ENCODE data around the gene KCTD16. TPM values are rescaled to one million over a fixed set of nuclear protein-coding genes. Genes with fewer than 3 reads are reported as not detected.

The KCTD16 gene
- under 1 TPM in 3 of 6 experiments, not detected in 3; under 0.01 to 0.02 (median 0.02) TPM for total RNA-seq
- long read RNA-seq = 0 reads

DNA sequence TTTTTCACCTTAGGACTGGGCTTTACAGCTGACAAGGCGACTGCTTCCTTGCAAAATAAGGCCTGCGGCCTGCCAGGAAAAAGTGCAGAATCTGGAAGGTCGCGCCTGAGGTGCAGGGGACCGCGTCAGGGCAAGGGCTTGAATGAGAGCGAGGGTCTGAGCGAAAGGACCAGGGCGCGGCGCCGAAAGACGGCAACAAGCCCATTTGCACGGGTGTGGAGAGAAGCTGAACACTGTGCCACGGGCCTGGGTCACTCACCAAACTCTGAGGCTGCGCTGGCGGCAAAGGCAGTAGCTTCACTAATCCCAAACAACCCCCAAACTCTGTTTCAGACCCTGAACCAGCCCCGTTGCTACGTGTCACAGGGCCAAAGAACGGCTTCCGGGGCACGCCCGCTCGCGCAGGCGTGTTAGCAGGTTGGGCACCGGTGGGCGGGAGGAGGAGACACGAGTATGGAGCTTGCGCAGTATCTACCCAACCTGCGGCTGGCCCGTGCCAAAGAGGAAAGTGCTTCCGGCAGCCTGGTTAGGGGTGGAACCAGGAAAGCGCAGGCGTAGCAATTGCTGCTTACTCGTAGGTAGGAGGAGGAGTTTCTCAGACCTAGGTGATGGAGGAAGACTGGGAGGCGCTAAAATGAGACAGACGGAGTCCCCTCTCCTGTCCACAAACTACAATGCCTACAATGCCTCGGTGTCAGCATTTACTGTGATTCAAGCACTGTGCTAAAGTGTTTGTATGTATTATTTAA is at the start of gene KCTD16, which contains the start of gene YIPF5:
Gene KCTD16 (plus strand): TSS at position 598 of the 749 bp plus-strand sequence.
Gene YIPF5 (minus strand): TSS at position 384 of the 749 bp plus-strand sequence. CDS start 704 bp downstream, outside the sequence.
- DNase-seq (peak; percentile 96 to 98 (median 97)), ATAC-seq (peak; percentile 99 to 100 (median 100))
- peak within 1 kb of the TSS; percentile 50 to 88 (median 83) for H3K4me3 ChIP-seq
- intact Hi-C loops (cut with DNase I) = no loop called here
- TF ChIP-seq POLR2A (IDR thresholded peaks at IDR 0.05) (peak; percentile 59), CTCF (IDR thresholded peaks at IDR 0.05) (no peak)
- peaks cover 0 to 13% (median 5%) of the 10 kb centered on the region in 4 donors for H3K4me1 ChIP-seq
- peaks cover 0 to 7% (median under 1%) of the 10 kb centered on the region in 4 donors for H3K36me3 ChIP-seq
- WGBS (ENCODE audit: insufficient coverage, low coverage, low lambda C conversion rate, missing lambda C conversion rate) = under 1% methylated on average over 25 of the region's 39 CpGs
- peak within 1 kb of the TSS; percentile 59 to 71 (median 70) for H3K27ac ChIP-seq
- no peaks in the 10 kb centered on the region for H3K27me3 ChIP-seq
- H3K9me3 ChIP-seq = no peaks in the 10 kb centered on the region

- no peak overlapping the region for H3K4me3 ChIP-seq
- ATAC-seq (no peak), DNase-seq (no peak)
- no peak overlapping the region for H3K27ac ChIP-seq
- H3K4me1 ChIP-seq = no peaks in the 10 kb centered on the region
- no peaks in the 10 kb centered on the region for H3K27me3 ChIP-seq
- H3K36me3 ChIP-seq = no peaks in the 10 kb centered on the region
- intact Hi-C loops (cut with DNase I) = no loop called here
- TF ChIP-seq CTCF (IDR thresholded peaks at IDR 0.05) = no peak
- TF ChIP-seq POLR2A (IDR thresholded peaks at IDR 0.05) = no peak
- WGBS (ENCODE audit: insufficient coverage, low coverage, low lambda C conversion rate, missing lambda C conversion rate) = 92% methylated on average over 1 of the region's 1 CpG
- no peaks in the 10 kb centered on the region for H3K9me3 ChIP-seq
These were observed 49.1 kb upstream of the KCTD16 start for GRCh38 chr5:144121577-144121976.

DNA sequence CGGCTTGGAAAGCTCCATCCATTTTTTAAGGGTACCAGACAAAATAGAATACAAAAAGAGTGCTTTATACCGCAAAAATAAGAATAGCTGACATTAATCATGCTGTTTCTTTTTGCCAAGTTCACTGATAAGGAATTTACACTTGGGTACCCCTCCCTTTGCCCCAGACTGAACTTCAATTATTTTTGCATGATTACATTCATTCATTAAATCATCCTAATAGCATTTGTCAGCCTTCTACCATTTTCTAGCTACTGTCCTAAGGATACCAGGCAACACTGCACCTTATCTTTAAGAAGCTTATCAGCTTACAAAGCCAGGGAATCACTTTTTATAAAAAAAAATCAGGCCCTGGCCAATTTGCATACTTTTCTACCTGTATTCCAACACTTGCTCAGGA is 48.6 kb upstream of the KCTD16 start:
- TF ChIP-seq POLR2A (IDR thresholded peaks at IDR 0.05) = no peak
- TF ChIP-seq CTCF (IDR thresholded peaks at IDR 0.05) = no peak
- DNase-seq = no peak
- H3K27me3 ChIP-seq = no peaks in the 10 kb centered on the region
- no peaks in the 10 kb centered on the region for H3K36me3 ChIP-seq
- intact Hi-C loops (cut with DNase I) = no loop called here
- H3K4me3 ChIP-seq = no peak overlapping the region
- H3K9me3 ChIP-seq = no peaks in the 10 kb centered on the region
- 52% methylated on average over 2 of the region's 2 CpGs for WGBS (ENCODE audit: insufficient coverage, low coverage, low lambda C conversion rate, missing lambda C conversion rate)
- no peak for ATAC-seq
- H3K27ac ChIP-seq = no peak overlapping the region
- no peaks in the 10 kb centered on the region for H3K4me1 ChIP-seq

GRCh38 chr5:144122641-144123040 is 48.0 kb upstream of the KCTD16 start:
- intact Hi-C loops (cut with DNase I) = no loop called here
- TF ChIP-seq POLR2A (IDR thresholded peaks at IDR 0.05) = no peak
- 40% methylated on average over 1 of the region's 3 CpGs for WGBS (ENCODE audit: insufficient coverage, low coverage, low lambda C conversion rate, missing lambda C conversion rate)

GRCh38 chr5:144125163-144125726 is 45.4 kb upstream of the KCTD16 start:
- WGBS (ENCODE audit: insufficient coverage, low coverage, low lambda C conversion rate, missing lambda C conversion rate) = 39% methylated on average over 4 of the region's 4 CpGs
- intact Hi-C loops (cut with DNase I) = no loop called here
- Histone ChIP-seq H3K4me3 (no peak overlapping the region), H3K36me3 (no peaks in the 10 kb centered on the region), H3K27me3 (no peaks in the 10 kb centered on the region), H3K4me1 (no peaks in the 10 kb centered on the region), H3K27ac (no peak overlapping the region), H3K9me3 (no peaks in the 10 kb centered on the region)
- TF ChIP-seq POLR2A (IDR thresholded peaks at IDR 0.05) (no peak), CTCF (IDR thresholded peaks at IDR 0.05) (no peak)
- DNase-seq (no peak), ATAC-seq (no peak)

More at GRCh38 chr5:144122641-144123040, 48.0 kb upstream of the KCTD16 start:
- Histone ChIP-seq H3K4me3 (no peak overlapping the region), H3K4me1 (no peaks in the 10 kb centered on the region), H3K27ac (no peak overlapping the region), H3K9me3 (no peaks in the 10 kb centered on the region), H3K27me3 (no peaks in the 10 kb centered on the region), H3K36me3 (no peaks in the 10 kb centered on the region)
- DNase-seq (no peak), ATAC-seq (no peak)

All from right lobe of liver (tissue), 6 donors.